ENCODE results near the gene TTC21A. TPM values are rescaled to one million over a fixed set of nuclear protein-coding genes. Genes with fewer than 3 reads are reported as not detected.
A peak's percentile ranks its signal among the peaks of the same experiment; 100 is the strongest.

The TTC21A gene
- total and polyA plus RNA-seq, 2 of the 13 experiments (the other 11 are each of a cell fraction or from before 2014, with no cell fraction given): 0.31 to 1.5 TPM

DNA sequence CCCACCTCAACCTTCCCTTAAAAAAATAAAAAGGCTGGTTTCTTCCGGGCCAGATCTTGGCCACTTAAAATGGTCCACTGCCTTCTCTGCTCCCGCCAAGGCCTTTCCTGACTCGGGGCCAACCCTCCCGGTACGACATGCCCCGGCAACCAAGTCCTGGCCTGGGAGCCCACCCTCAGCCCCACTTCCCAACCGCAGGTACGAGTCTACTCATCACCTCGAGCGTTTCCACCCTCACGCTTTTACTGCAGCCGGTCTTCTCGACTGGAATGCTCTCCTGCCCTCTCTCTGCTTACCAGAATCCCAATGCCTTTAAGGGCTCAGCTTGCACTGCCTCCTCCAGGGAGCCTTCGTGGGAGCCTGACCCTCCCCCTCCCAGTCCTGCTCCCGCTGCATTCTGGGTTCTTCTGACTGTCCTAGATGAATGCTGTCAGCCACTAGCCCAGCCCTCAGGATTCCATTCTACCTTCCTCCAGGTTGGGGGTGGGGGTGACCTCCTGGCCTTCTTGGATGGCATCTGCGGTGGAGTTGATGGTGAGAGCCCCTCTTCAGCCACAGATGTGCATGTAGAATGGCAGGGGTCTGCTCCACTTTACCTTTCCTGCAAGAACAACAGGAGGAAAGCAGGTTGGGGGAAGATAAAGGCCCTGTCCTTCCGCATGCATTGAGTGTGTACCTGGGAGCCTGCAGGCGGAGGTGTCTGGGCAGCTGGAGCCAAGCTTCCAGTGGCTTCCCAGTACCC, 47.0 kb downstream of the TTC21A start (continued):
- TF ChIP-seq ZNF660 (CRISPR knock-in tag; IDR thresholded peaks at IDR 0.05; ENCODE audit: borderline replicate concordance, low read depth): no peak
- TF ChIP-seq KDM6A (CRISPR knock-in tag; IDR thresholded peaks at IDR 0.05; ENCODE audit: low read depth): no peak
- TF ChIP-seq ZBED4 (CRISPR knock-in tag; IDR thresholded peaks at IDR 0.05; ENCODE audit: borderline replicate concordance): no peak
- no peak for TF ChIP-seq SP5 (CRISPR knock-in tag; IDR thresholded peaks at IDR 0.05; ENCODE audit: borderline replicate concordance, low read depth)
- TF ChIP-seq ZNF282 (IDR thresholded peaks at IDR 0.05; ENCODE audit: partially characterized antibody): no peak
- TF ChIP-seq KDM1A (CRISPR knock-in tag; IDR thresholded peaks at IDR 0.05): peak; percentile 61; the same call in 1 of the 2 replicates
- peak; percentile 62; the same call in 1 of the 2 replicates for TF ChIP-seq THAP11 (CRISPR knock-in tag; IDR thresholded peaks at IDR 0.05)
- no peak for TF ChIP-seq ZNF549 (CRISPR knock-in tag; IDR thresholded peaks at IDR 0.05)
- TF ChIP-seq SP1 (IDR thresholded peaks at IDR 0.05): no peak
- TF ChIP-seq SP1 (CRISPR knock-in tag; IDR thresholded peaks at IDR 0.05): no peak
- TF ChIP-seq, protein P1, sequence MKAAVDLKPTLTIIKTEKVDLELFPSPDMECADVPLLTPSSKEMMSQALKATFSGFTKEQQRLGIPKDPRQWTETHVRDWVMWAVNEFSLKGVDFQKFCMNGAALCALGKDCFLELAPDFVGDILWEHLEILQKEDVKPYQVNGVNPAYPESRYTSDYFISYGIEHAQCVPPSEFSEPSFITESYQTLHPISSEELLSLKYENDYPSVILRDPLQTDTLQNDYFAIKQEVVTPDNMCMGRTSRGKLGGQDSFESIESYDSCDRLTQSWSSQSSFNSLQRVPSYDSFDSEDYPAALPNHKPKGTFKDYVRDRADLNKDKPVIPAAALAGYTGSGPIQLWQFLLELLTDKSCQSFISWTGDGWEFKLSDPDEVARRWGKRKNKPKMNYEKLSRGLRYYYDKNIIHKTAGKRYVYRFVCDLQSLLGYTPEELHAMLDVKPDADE (CRISPR knock-in tag; IDR thresholded peaks at IDR 0.05): no peak
- no peak for TF ChIP-seq BCL3 (CRISPR knock-in tag; IDR thresholded peaks at IDR 0.05)
- no peak for TF ChIP-seq ISX (CRISPR knock-in tag; conservative IDR thresholded peaks at IDR 0.05)
- no peak for TF ChIP-seq ZNF280B (CRISPR knock-in tag; IDR thresholded peaks at IDR 0.05; ENCODE audit: borderline replicate concordance)
- TF ChIP-seq HMG20A (CRISPR knock-in tag; IDR thresholded peaks at IDR 0.05; ENCODE audit: borderline replicate concordance): no peak
- TF ChIP-seq ATF1 (CRISPR knock-in tag; IDR thresholded peaks at IDR 0.05): no peak
- TF ChIP-seq MXD3 (CRISPR knock-in tag; IDR thresholded peaks at IDR 0.05): no peak
- 0 out of 2 replicates have a peak, but pooled peaks have one; percentile 13 for TF ChIP-seq GABPB1 (CRISPR knock-in tag; IDR thresholded peaks at IDR 0.05)
- peak; percentile 35; the same call in 1 of the 2 replicates for TF ChIP-seq ZNF768 (CRISPR knock-in tag; IDR thresholded peaks at IDR 0.05)
- TF ChIP-seq ZNF44 (CRISPR knock-in tag; IDR thresholded peaks at IDR 0.05): 0 out of 2 replicates have a peak, but pooled peaks have one; percentile 4
- no peak for TF ChIP-seq FOXA1 (IDR thresholded peaks at IDR 0.05)
- no peak for TF ChIP-seq FOXA1 (CRISPR knock-in tag; IDR thresholded peaks at IDR 0.05)
- TF ChIP-seq ZNF614 (CRISPR knock-in tag; IDR thresholded peaks at IDR 0.05; ENCODE audit: borderline replicate concordance): 0 out of 2 replicates have a peak, but pooled peaks have one; percentile 49
- no peak for TF ChIP-seq PHB2 (IDR thresholded peaks at IDR 0.05; ENCODE audit: partially characterized antibody)

All from HepG2 (cell line).